BJ (cell line): ENCODE results near the gene CINP. TPM values are rescaled to one million over a fixed set of nuclear protein-coding genes. Genes with fewer than 3 reads are reported as not detected.

ENCODE experiments used
- CTCF ChIA-PET: fragments of 350-600 bp; formaldehyde crosslinking; extraction: SDS; loops from one replicate; lab custom pipeline; 2021; ENCODE audit warnings: antibody characterized with exemption, inconsistent platforms; lab: Yijun Ruan, JAX
- POLR2A ChIA-PET: fragments of 300-600 bp; sonication (Branson Sonifier 250); formaldehyde crosslinking; extraction: SDS; loops from one replicate; lab custom pipeline; 2021; ENCODE audit warnings: antibody characterized with exemption; lab: Charles Lee
- DNase-seq: peaks from one replicate; pipeline ENCODE4 v3.0.0-alpha.2; 2011; ENCODE audit warnings: low read depth
- H3K27me3 ChIP-seq: 2 replicates; pipeline ENCODE4 v1.6.0; 2011; ENCODE audit warnings: low read length; ENCODE audit not compliant: control insufficient read depth, insufficient read depth
- H3K36me3 ChIP-seq: 2 replicates; pipeline ENCODE4 v1.5.1; 2011; ENCODE audit warnings: low read length; ENCODE audit not compliant: control insufficient read depth, insufficient read depth
- H3K4me3 ChIP-seq: 2 replicates; pipeline ENCODE4 v1.5.1; 2011; ENCODE audit warnings: low read depth, mild to moderate bottlenecking, control low read depth, low read length
- polyA plus RNA-seq: library from polyadenylated mRNA; depleted of rRNA; stranded (reverse); fragments of >200 nt; gene quantifications from 2 replicates; pipeline ENCODE4 v1.2.3, GENCODE V29; 2011
- TF ChIP-seq, protein P1 (sequence below): IDR thresholded peaks from 2 replicates; pipeline ENCODE4 v1.5.1; 2011; ENCODE audit warnings: low read depth, mild to moderate bottlenecking, control low read depth, inconsistent platforms, low read length, moderate library complexity; ENCODE audit not compliant: insufficient read depth

CINP gene
- polyA plus RNA-seq, 1 experiment, result 49.1 TPM

DNA sequence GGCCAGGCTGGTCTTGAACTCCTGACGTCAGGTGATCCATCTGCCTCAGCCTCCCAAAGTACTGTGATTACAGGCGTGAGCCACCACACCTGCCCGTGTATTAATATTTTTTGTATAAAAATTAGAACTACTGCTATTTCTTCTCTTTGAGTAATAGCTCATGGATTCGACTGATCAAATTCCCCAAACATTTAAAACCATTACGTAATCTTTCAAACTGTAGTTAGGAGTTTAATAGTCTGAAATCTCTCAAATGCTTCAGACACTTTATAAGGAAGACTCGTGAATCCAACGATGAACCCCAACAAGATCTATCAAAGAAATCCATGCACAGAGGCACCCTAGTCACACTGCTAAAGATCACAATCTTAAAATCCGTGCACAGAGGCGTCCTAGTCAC, 16.1 kb upstream of the CINP start:
- H3K36me3 ChIP-seq, result peaks cover 7% of the 10 kb centered on the region
- TF ChIP-seq, protein P1, sequence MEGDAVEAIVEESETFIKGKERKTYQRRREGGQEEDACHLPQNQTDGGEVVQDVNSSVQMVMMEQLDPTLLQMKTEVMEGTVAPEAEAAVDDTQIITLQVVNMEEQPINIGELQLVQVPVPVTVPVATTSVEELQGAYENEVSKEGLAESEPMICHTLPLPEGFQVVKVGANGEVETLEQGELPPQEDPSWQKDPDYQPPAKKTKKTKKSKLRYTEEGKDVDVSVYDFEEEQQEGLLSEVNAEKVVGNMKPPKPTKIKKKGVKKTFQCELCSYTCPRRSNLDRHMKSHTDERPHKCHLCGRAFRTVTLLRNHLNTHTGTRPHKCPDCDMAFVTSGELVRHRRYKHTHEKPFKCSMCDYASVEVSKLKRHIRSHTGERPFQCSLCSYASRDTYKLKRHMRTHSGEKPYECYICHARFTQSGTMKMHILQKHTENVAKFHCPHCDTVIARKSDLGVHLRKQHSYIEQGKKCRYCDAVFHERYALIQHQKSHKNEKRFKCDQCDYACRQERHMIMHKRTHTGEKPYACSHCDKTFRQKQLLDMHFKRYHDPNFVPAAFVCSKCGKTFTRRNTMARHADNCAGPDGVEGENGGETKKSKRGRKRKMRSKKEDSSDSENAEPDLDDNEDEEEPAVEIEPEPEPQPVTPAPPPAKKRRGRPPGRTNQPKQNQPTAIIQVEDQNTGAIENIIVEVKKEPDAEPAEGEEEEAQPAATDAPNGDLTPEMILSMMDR, result no peak
- CTCF ChIA-PET, result no interaction called here
- H3K4me3 ChIP-seq, result no peak overlapping the region
- POLR2A ChIA-PET, result no interaction called here
- H3K27me3 ChIP-seq, result no peaks in the 10 kb centered on the region
- DNase-seq, result no peak

DNA sequence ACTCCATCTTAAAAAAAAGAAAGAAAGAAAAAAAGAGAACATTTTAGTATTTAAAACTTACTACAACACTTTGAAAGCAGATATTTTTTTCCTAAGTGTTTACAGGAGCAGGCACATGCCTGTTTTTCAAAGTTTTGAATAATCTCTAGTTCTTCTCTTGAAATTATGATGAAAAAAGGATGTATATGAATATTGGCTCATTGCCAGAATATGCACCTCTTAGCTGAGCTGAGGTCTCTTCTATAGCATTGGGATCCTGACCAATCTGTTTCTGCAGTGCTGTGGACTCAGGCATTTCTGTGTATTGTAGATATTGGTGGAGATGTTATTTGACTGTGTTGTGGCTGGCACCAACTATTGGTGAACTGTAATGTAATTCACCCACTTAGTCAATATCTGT, 15.0 kb upstream of the CINP start:
- DNase-seq, result no peak
- TF ChIP-seq, protein P1, result no peak
- Histone ChIP-seq H3K36me3 (peaks cover 7% of the 10 kb centered on the region), H3K27me3 (no peaks in the 10 kb centered on the region), H3K4me3 (no peak overlapping the region)
- CTCF ChIA-PET, result interaction anchor here (0.6 kb wide), 1 partner anchor 8 kb away, joined by 3 read pairs; no protein-coding TSS in a partner anchor
- POLR2A ChIA-PET, result no interaction called here

DNA sequence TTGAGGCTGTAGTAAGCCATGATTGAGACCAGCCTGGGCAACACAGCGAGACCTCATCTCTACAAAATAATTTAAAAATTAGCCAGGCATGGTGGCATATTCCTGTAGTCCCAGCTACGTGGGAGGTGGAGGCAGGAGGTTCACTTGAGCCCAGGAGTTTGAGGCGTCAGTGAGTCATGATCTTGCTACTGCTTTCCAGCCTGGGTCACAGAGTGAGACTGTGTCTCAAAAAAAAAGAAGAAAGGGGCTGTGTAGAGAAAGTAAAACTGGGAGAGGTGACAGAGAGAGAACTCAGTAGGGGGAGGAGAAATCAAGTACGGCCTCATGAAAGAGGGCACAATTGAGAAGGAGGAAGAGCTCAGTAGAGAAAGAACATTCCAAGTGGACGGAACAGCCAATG, 12.4 kb upstream of the CINP start:
- Histone ChIP-seq H3K4me3 (no peak overlapping the region), H3K27me3 (no peaks in the 10 kb centered on the region), H3K36me3 (peaks cover 7% of the 10 kb centered on the region)
- TF ChIP-seq, protein P1, result no peak
- CTCF ChIA-PET, result interaction anchor here (0.6 to 1.1 kb wide), 2 partner anchors 8 to 9 kb away, joined by 3 read pairs; no protein-coding TSS in a partner anchor
- no peak for DNase-seq
- POLR2A ChIA-PET, result no interaction called here

DNA sequence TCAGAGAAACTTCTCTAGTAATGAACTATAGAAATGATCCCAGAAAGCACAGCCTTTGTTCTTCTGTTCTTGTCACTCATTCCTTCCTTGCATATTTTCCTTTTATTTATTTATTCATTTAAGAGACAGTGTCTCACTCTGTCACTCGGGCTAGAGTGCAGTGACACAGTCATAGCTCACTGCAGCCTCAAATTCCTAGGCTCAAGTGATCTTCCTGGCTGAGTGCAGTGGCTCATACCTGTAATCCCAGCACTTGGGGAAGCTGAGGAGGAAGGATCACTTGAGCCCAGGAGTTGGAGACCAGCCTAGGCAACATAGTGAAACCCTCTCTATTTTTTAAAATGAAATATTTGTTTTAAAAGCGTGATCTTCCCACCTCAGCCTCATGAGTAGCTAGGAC, 11.6 kb upstream of the CINP start:
- H3K4me3 ChIP-seq, result no peak overlapping the region
- peaks cover 6% of the 10 kb centered on the region for H3K36me3 ChIP-seq
- DNase-seq, result no peak
- TF ChIP-seq, protein P1, result no peak
- H3K27me3 ChIP-seq, result no peaks in the 10 kb centered on the region
- CTCF ChIA-PET, result no interaction called here
- POLR2A ChIA-PET, result no interaction called here

DNA sequence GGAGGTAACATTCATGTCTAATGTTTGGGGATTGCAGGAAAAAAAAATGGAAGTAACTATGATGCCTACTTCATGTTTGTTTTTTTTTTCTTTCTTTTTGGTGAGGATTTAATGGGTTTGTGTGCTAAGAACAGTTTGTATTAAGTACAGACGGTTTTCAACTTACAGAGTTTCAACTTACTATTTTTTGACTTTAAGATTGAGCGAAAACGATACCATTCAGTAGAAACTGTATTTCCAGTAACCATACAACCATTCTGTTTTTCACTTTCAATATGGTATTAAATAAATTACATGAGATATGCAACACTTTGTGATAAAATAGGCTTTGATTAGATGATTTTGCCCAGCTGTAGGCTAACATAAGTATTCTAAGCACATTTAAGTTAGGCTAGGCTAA, 10.4 kb upstream of the CINP start:
- H3K4me3 ChIP-seq, result no peak overlapping the region
- POLR2A ChIA-PET, result no interaction called here
- no peak for DNase-seq
- TF ChIP-seq, protein P1, result no peak
- CTCF ChIA-PET, result interaction anchor here (0.6 kb wide), 1 partner anchor 39 kb away, joined by 3 read pairs; no protein-coding TSS in a partner anchor
- H3K36me3 ChIP-seq, result peaks cover 4% of the 10 kb centered on the region
- no peaks in the 10 kb centered on the region for H3K27me3 ChIP-seq
